Measurements from ENCODE around the gene CAMKV. TPM values are rescaled to one million over a fixed set of nuclear protein-coding genes. Genes with fewer than 3 reads are reported as not detected.
A peak's percentile ranks its signal among the peaks of the same experiment; 100 is the strongest.

Gene CAMKV
- total RNA-seq, 1 experiment from 2014 or later: 0.10 TPM

- RAD21 ChIA-PET (ENCODE audit: low non-redundant PET in 1 of 2, low total read pairs in 2 of 2, uncharacterized antibody in 2 of 2, unreplicated experiment in 2 of 2): no interaction called here
- peak overlapping the region; percentile 75 to 79 for H3K4me3 ChIP-seq (replicated peaks in 1 of 2; ENCODE audit: low read depth in 1 of 2, low read length in 2 of 2)
- peak overlapping the region; percentile 89 for H3K27ac ChIP-seq (ENCODE audit: low read depth, low read length)
- H3K9me3 ChIP-seq (ENCODE audit: control insufficient read depth in 1 of 2, insufficient read depth in 1 of 2, low read depth in 1 of 2, low read length in 2 of 2): no peaks in the 10 kb centered on the region
- ATAC-seq (no peak), DNase-seq (ENCODE audit: low read depth, low spot score) (no peak)
- POLR2A ChIA-PET: interaction anchor here (0.9 to 5.5 kb wide), 3 partner anchors 21 to 27 kb away, joined by 3 to 43 read pairs (median 5); partner anchors contain the start of gene MON1A
- H3K4me1 ChIP-seq (ENCODE audit: control insufficient read depth in 1 of 2, insufficient read depth in 2 of 2, low read length in 2 of 2): peaks cover 66 to 86% of the 10 kb centered on the region in 2 experiments
- H2AFZ ChIP-seq (ENCODE audit: low read depth, low read length, poor library complexity, severe bottlenecking): no peak overlapping the region
- no peaks in the 10 kb centered on the region for H3K27me3 ChIP-seq (ENCODE audit: insufficient read depth, low read length)
- no TSS peak for BruUV-seq (replicated peaks)
- peak overlapping the region; percentile 96 for H3K9ac ChIP-seq (ENCODE audit: low read length)
- no peaks in the 10 kb centered on the region for H4K20me1 ChIP-seq (ENCODE audit: insufficient read depth)
- peaks cover 73% of the 10 kb centered on the region for H3K79me2 ChIP-seq (ENCODE audit: insufficient read depth, low read length)
- TF ChIP-seq FOSL1 (IDR thresholded peaks at IDR 0.05; ENCODE audit: low read depth) (no peak), ZNF274 (IDR thresholded peaks at IDR 0.05; ENCODE audit: low read depth, low read length) (no peak), POLR2AphosphoS5 (IDR thresholded peaks at IDR 0.05; ENCODE audit: low read depth, low read length) (no peak), SIN3A (IDR thresholded peaks at IDR 0.05; ENCODE audit: low read depth) (no peak), ELF1 (IDR thresholded peaks at IDR 0.05; ENCODE audit: borderline replicate concordance, low read depth) (no peak), EZH2 (IDR thresholded peaks at IDR 0.05) (no peak), JUND (IDR thresholded peaks at IDR 0.05) (no peak), RAD21 (IDR thresholded peaks at IDR 0.05; ENCODE audit: low read depth) (no peak), MAX (IDR thresholded peaks at IDR 0.05) (no peak), SP1 (IDR thresholded peaks at IDR 0.05; ENCODE audit: low read depth) (no peak)
- intact Hi-C loops (cut with micrococcal nuclease): no loop called here
- peaks cover 5 to 13% of the 10 kb centered on the region in 2 experiments; a peak in 2 of 4 replicates for H3K36me3 ChIP-seq (ENCODE audit: control insufficient read depth in 1 of 2, insufficient read depth in 2 of 2, low read length in 2 of 2)
- CTCF ChIA-PET: interaction anchor here (1.4 kb wide), 1 partner anchor 99 kb away, joined by 4 read pairs; the partner anchor contains the start of gene INKA1
- H3K9me2 ChIP-seq (ENCODE audit: insufficient read depth): no peaks in the 10 kb centered on the region
- H3K4me2 ChIP-seq (ENCODE audit: low read length): peak overlapping the region; percentile 97
Measured at GRCh38 chr3:49902511-49903345, 33.0 kb upstream of the CAMKV start.
